Daoy (cell line): Measurements from ENCODE around the gene LRP1B. TPM values are rescaled to one million over a fixed set of nuclear protein-coding genes. Genes with fewer than 3 reads are reported as not detected.
"Not testable (repeated sequence)": the region's sequence is repeated elsewhere in the genome, so short reads cannot be mapped to it uniquely, and the experiment has no call there.

Source experiments
- DNase-seq: peaks from one replicate; pipeline ENCODE4 v3.0.0-alpha.2; 2015; ENCODE audit warnings: low read depth
- total RNA-seq: library from RNA; depleted of rRNA; stranded (reverse); fragments of >200 nt; shearing (Covaris generic); gene quantifications from 2 replicates; pipeline ENCODE4 v1.2.3, GENCODE V29; 2014

Gene LRP1B
- total RNA-seq, 1 experiment from 2014 or later: not detected

DNA sequence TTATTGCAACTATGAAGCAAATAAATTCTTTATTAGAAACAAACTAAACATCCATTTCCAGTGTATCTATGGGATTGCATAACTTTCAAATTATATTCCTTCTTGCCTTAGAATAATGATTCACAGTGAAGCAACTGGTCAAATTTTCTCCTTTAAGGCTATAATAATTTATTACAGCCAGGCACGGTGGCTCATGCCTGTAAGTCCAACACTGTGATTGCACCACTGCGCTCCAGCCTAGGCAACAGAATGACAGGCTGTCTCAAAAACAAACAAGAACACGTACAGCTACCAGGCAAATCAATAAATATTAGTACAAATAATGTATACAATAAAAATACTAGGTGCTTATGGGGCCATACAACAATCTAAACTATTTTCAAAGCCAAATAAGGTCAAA is 1416.2 kb downstream of the LRP1B start:
- no peak for DNase-seq

DNA sequence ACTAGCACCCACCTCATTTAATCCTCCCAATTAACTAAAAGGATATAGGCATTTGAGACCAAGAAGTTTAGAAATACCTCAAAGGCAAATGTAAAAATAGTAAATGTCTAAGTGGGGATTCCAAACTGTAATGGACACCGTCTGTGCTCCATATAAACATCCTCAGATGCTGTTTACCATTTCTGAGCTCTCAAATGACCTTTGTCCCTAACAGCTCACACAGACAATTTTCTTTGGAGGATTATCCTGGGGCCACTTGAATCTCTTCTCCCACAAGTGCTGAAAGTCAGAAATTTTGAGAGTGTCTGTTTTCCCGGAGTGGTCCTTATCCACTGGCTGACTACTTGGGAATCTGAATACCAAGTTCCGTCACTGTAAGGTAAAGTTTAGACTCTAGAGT is 1418.9 kb downstream of the LRP1B start:
- no peak for DNase-seq

- DNase-seq: no peak
These were observed 1429.1 kb downstream of the LRP1B start for GRCh38 chr2:140701726-140702125.

DNA sequence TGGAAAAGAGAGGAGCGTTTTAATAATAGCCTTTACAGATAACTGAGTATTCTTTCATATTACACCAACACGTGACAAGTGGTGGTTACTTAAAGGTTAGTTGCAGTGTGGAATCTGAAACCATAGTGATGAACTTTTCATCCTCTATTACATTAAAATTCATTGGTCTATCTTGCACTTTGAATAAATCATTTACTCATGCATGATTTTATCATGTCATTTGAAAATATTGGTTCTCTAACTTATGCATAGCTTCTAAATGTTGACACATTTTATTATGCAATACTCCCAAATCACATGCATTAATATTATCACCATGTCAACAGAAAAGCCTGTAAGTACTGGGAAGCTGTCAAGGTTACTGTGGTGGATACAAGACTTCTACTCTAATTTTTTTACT is 1432.2 kb downstream of the LRP1B start:
- DNase-seq: no peak

- DNase-seq: no peak
These were observed 1434.4 kb downstream of the LRP1B start for GRCh38 chr2:140696449-140696848.

DNA sequence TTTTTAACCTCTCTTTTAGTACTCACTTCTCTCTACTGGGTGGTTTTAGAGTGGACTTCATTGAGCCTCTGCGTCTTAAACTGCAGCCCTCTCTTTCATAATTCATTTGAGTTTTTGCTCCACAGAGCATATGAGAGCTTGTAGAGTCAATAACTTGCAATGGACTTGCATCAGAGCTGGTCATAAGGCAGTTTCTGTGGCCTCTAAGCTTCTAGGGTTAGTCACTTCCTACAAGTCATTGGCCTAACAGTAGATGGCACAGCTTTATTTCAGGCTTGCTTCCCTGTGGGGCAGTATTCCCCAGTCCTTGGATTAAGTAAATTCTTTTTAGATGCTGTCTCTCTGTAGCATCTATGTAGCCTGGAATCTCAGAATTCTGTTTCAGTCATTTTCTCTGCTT is 1435.7 kb downstream of the LRP1B start:
- no peak for DNase-seq

DNA sequence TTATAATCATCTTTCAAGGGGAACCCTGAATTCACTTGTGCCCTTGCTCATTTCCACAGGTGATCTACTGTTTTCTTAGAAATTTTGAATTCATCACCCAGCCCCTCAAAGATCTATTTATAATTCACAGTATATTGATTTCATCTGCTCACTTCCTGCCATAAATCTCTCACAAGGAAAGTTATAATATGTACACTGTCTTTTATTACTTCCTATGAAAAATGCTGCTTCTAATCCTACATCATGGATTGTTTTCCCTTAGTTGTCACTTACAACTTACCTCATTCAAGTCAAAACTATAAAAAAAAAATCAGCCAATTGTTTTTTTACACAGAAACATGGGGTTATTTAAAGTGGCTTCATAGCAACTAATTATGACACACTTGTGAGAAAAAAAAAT is 1443.0 kb downstream of the LRP1B start:
- no peak for DNase-seq

DNA sequence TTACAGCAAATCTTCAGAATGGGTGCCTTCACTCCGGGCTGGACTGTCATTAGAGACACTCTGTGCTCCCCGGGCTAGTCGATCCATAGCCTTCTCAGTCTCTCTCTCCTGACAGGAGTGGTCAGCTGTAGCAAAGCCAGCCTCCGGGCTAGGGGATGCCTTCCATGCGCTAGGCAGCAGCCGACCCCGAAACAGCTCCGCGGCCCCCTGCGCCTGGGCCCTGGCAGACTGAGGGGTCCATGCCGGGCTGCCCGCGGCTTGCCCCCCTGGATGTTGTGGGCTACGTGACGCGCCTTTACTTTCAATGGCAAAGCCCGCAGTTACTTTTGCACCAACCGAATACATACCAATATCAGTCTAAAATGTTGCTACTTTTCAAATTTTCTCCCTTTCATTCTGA is 1447.2 kb downstream of the LRP1B start:
- DNase-seq: no peak

- no peak for DNase-seq
These were observed 1450.0 kb downstream of the LRP1B start for GRCh38 chr2:140680862-140681261.

DNA sequence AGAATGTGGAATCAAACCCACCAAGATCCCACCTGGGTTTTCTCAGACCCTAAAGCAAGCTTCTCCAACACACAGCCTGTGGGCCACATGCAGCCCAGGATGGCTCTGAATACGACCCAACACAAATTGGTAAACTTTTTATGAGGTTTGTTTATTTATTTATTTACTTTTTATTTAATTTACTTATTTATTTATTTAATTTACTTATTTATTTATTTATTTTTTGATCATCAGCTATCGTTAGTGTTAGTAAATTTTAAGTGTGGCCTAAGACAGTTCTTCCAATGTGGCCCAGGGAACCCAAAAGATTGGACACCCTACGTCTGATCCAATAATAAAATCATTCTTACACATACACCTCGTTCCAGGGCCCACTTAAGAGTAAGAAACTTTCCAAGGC is 1451.1 kb downstream of the LRP1B start:
- DNase-seq: no peak

- no peak for DNase-seq
These were observed 1460.9 kb downstream of the LRP1B start for GRCh38 chr2:140669911-140670310.

DNA sequence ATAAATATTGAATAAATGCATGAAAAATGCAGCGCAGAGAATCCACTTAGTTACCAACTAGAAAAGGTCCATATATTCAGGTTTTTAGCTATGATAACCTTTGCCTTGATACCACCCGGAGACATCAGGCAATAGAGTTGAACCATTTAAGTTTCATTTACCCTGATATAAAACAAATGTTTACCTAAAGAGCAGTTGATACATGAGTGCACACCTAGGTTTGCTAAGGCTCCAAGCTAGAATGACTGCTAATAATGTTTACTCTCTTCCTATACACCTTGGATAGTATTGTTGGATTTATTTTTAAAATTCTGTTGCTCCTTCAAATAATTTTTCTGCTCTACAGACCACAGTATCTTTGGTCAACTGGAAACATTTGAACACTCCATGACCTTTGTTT is 1463.6 kb downstream of the LRP1B start:
- DNase-seq: no peak

DNA sequence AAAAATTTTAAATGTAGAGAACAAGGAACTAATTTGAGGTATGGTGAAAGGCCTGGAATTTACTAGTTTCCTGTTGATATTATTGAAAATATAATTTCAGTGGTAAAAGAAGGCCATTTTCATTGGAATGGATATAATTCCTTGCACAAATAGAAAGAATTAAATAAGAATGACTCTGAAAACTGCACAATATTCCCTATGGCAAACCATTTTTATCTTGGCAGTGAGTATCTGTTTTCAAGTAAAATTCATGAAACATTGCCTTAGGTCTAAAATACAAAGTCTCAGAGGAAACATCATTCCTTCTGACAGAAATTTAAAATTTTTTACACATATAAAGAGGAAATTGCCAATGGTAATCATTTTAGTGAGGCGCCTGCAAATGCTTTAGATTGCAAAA is 1468.3 kb downstream of the LRP1B start:
- DNase-seq: no peak

- DNase-seq: no peak
These were observed 1471.8 kb downstream of the LRP1B start for GRCh38 chr2:140658760-140659692.

- DNase-seq: no peak
These were observed 1473.2 kb downstream of the LRP1B start for GRCh38 chr2:140657657-140658056.

DNA sequence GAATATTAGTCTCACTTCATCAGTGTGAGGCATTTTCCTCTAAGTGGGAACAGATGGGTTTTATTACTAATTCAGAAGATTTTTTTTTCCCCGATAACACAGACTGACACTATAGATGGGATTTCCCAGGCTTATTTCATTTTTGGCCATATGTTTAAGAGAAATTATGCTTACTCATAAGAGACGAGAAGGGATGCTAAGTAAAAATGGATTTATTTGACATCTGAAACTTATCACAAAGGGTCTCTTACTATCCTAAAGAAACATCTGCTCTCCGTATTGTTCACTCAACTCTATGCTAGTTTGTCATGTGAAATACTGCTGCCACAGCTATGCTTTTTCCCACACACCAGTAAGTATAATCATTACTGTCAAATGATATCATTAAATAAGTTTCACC is 1476.3 kb downstream of the LRP1B start:
- no peak for DNase-seq

DNA sequence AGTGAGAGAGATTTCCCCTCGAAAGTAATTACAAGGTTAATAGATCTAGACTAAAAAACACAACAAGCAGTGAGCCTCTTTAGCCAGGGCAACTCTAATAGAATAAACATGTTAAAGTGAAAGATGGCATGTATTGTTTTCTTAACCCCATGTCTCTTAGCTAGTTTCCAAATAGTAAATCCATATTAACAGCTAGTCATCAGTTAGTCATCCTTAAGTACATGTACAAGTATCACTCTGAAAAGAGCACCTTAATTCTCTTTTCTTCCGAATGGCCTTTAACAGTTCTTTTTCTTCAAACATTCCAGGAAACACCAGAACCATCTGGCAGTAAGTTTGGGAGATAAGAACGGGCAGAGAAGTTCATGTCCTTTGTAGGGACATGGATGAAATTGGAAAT is 1480.0 kb downstream of the LRP1B start:
- DNase-seq: no peak

DNA sequence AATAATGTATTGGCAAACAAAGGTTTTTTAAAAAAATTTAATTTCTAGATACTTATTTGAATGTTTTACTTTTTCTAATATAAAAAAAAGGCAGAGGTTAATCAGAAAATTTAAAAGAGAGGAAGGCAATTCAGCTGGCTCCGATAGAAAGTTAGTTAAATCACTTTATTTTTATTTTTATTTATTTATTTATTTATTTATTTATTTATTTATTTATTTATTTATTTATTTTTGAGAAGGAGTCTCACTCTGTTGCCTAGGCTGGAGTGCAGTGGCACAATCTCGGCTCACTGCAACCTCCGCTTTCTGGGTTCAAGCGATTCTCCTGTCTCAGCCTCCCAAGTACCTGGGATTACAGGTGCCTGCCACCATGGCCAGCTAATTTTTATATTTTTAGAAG is 1480.7 kb downstream of the LRP1B start:
- not testable (repeated sequence) for DNase-seq

GRCh38 chr2:140648393-140648792 is 1482.4 kb downstream of the LRP1B start:
- DNase-seq: no peak

GRCh38 chr2:140643761-140644187 is 1487.0 kb downstream of the LRP1B start:
- DNase-seq: no peak

DNA sequence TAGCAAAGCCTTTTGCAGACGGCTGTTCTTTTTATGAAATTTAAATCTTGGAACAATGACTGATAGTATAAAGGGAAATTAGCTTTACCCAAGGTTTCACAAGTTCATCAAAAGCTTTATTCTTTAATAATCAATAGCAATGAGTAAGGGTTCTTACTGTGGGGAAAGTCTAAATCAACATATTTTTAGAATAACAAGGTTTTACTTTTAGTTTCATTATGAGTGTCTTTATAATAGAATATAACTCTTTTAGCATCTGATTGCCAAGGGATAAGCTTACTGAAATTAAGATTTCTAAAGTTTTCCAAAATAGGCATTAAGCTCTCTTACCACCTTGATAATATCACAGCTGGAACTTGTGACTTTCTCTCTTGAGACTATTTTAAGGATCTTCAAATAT is 1489.7 kb downstream of the LRP1B start:
- no peak for DNase-seq

GRCh38 chr2:140639628-140640027 is 1491.2 kb downstream of the LRP1B start:
- DNase-seq: no peak

GRCh38 chr2:140630557-140630956 is 1500.3 kb downstream of the LRP1B start:
- no peak for DNase-seq

GRCh38 chr2:140627885-140628284 is 1502.9 kb downstream of the LRP1B start:
- DNase-seq: no peak
